ENCODE results near the gene TAGLN. TPM values are rescaled to one million over a fixed set of nuclear protein-coding genes. Genes with fewer than 3 reads are reported as not detected.

Gene TAGLN
- total RNA-seq, 4 donors from 2014 or later = 899 to 4,235 (median 1,393) TPM

GRCh38 chr11:117193130-117194020, 5.8 kb upstream of the TAGLN start:
- intact Hi-C loops (cut with DNase I; ENCODE audit: low total_unique reads) (no loop called here), in situ Hi-C loops (cut with MboI; ENCODE audit: low pct_ligation_motif_present in 1 of 4, low pct_unique_long_range_greater_than_20kb in 1 of 4, low sequenced_read_pairs in 3 of 4) (no loop called here)
- H3K9me3 ChIP-seq = no peaks in the 10 kb centered on the region
- H3K27ac ChIP-seq = no peak overlapping the region
- H3K27me3 ChIP-seq = no peaks in the 10 kb centered on the region
- no peak for DNase-seq
- H3K4me3 ChIP-seq = no peak overlapping the region
- H3K36me3 ChIP-seq = peaks cover 0 to 27% (median 7%) of the 10 kb centered on the region in 4 donors
- 97% methylated on average over 15 of the region's 15 CpGs; no CpG with 5 or more reads in 1 of the 2 donors for WGBS, 2 donors (ENCODE audit: low coverage in 1 of 2)
- TF ChIP-seq POLR2A (IDR thresholded peaks at IDR 0.05) (no peak), EP300 (IDR thresholded peaks at IDR 0.05; ENCODE audit: low read depth) (no peak)
- H3K4me1 ChIP-seq = peaks cover 8 to 25% (median 19%) of the 10 kb centered on the region in 4 donors

- H3K4me1 ChIP-seq = peaks cover 11 to 30% (median 25%) of the 10 kb centered on the region in 4 donors
- no peaks in the 10 kb centered on the region for H3K27me3 ChIP-seq
- peak overlapping the region in 1 of 4 donors; percentile 29 for H3K27ac ChIP-seq
- intact Hi-C loops (cut with DNase I; ENCODE audit: low total_unique reads) (no loop called here), in situ Hi-C loops (cut with MboI; ENCODE audit: low pct_ligation_motif_present in 1 of 4, low pct_unique_long_range_greater_than_20kb in 1 of 4, low sequenced_read_pairs in 3 of 4) (no loop called here)
- WGBS, 2 donors (ENCODE audit: low coverage in 1 of 2) = 86% methylated on average over 1 to 4 of the region's 5 CpGs
- DNase-seq = no peak
- TF ChIP-seq CTCF (IDR thresholded peaks at IDR 0.05) = no peak
- H3K9me3 ChIP-seq = no peaks in the 10 kb centered on the region
- H3K36me3 ChIP-seq = peaks cover 0 to 18% (median 3%) of the 10 kb centered on the region in 4 donors
- no peak overlapping the region for H3K4me3 ChIP-seq
These were observed 4.9 kb upstream of the TAGLN start for GRCh38 chr11:117194267-117194666.

GRCh38 chr11:117195258-117195657, 3.9 kb upstream of the TAGLN start:
- 39 to 57% methylated on average over 3 to 4 of the region's 4 CpGs for WGBS, 2 donors (ENCODE audit: low coverage in 1 of 2)
- TF ChIP-seq POLR2A (IDR thresholded peaks at IDR 0.05) (peak; percentile 37), POLR2AphosphoS5 (IDR thresholded peaks at IDR 0.05) (no peak)
- Histone ChIP-seq H3K36me3 (peaks cover 0 to 17% (median 1%) of the 10 kb centered on the region in 4 donors), H3K4me1 (peaks cover 11 to 30% (median 25%) of the 10 kb centered on the region in 4 donors), H3K27me3 (no peaks in the 10 kb centered on the region), H3K27ac (peak overlapping the region in 2 of 4 donors; percentile 29 to 32), H3K9me3 (no peaks in the 10 kb centered on the region), H3K4me3 (no peak overlapping the region)
- in situ Hi-C loops (cut with MboI; ENCODE audit: low pct_ligation_motif_present in 1 of 4, low pct_unique_long_range_greater_than_20kb in 1 of 4, low sequenced_read_pairs in 3 of 4) (no loop called here), intact Hi-C loops (cut with DNase I; ENCODE audit: low total_unique reads) (no loop called here)
- DNase-seq = peak; percentile 53

- intact Hi-C loops (cut with DNase I; ENCODE audit: low total_unique reads) = no loop called here
- 80 to 89% methylated on average over 6 to 19 of the region's 19 CpGs for WGBS, 2 donors (ENCODE audit: low coverage in 1 of 2)
- H3K27me3 ChIP-seq = no peaks in the 10 kb centered on the region
- in situ Hi-C loops (cut with MboI; ENCODE audit: low pct_ligation_motif_present in 1 of 4, low pct_unique_long_range_greater_than_20kb in 1 of 4, low sequenced_read_pairs in 3 of 4) = no loop called here
- TF ChIP-seq POLR2A (IDR thresholded peaks at IDR 0.05) = no peak
- no peak for TF ChIP-seq CTCF (IDR thresholded peaks at IDR 0.05)
- no peak for TF ChIP-seq POLR2AphosphoS5 (IDR thresholded peaks at IDR 0.05)
- TF ChIP-seq EP300 (IDR thresholded peaks at IDR 0.05; ENCODE audit: low read depth) = no peak
- no peak overlapping the region for H3K4me3 ChIP-seq
- no peak for DNase-seq
- H3K27ac ChIP-seq = peak overlapping the region in 2 of 4 donors; percentile 29 to 32
- H3K36me3 ChIP-seq = peaks cover 0 to 12% (median 0%) of the 10 kb centered on the region in 4 donors
- H3K4me1 ChIP-seq = peaks cover 11 to 30% (median 25%) of the 10 kb centered on the region in 4 donors
- no peaks in the 10 kb centered on the region for H3K9me3 ChIP-seq
These were observed 3.4 kb upstream of the TAGLN start for GRCh38 chr11:117195761-117196160.

- Histone ChIP-seq H3K27me3 (no peaks in the 10 kb centered on the region), H3K36me3 (peaks cover 0 to 11% (median 0%) of the 10 kb centered on the region in 4 donors), H3K4me1 (peaks cover 11 to 38% (median 25%) of the 10 kb centered on the region in 4 donors), H3K4me3 (no peak overlapping the region), H3K27ac (peak overlapping the region; percentile 84 to 96 (median 88)), H3K9me3 (no peaks in the 10 kb centered on the region)
- no peak for DNase-seq
- TF ChIP-seq POLR2AphosphoS5 (IDR thresholded peaks at IDR 0.05) = no peak
- in situ Hi-C loops (cut with MboI; ENCODE audit: low pct_ligation_motif_present in 1 of 4, low pct_unique_long_range_greater_than_20kb in 1 of 4, low sequenced_read_pairs in 3 of 4) = no loop called here
- WGBS, 2 donors (ENCODE audit: low coverage in 1 of 2) = 75 to 80% methylated on average over 4 to 7 of the region's 7 CpGs
- intact Hi-C loops (cut with DNase I; ENCODE audit: low total_unique reads) = no loop called here
These were observed 2.2 kb upstream of the TAGLN start for GRCh38 chr11:117197006-117197405.
